Cerebellar cortex (tissue), 1 donor: ENCODE measurements around the gene CCDC3.
"Not testable (repeated sequence)": the region's sequence is repeated elsewhere in the genome, so short reads cannot be mapped to it uniquely, and the experiment has no call there.

Experiments
- DNase-seq: peaks from one replicate; pipeline ENCODE4 v3.0.0-alpha.2; 2015; ENCODE audit warnings: low spot score

CCDC3 gene

GRCh38 chr10:13001041-13001886 is at the start of gene CCDC3:
TSS of gene CCDC3 (minus strand) at chr10:13001713. CDS start at chr10:13001570, 143 bp downstream.
- no peak for DNase-seq

DNA sequence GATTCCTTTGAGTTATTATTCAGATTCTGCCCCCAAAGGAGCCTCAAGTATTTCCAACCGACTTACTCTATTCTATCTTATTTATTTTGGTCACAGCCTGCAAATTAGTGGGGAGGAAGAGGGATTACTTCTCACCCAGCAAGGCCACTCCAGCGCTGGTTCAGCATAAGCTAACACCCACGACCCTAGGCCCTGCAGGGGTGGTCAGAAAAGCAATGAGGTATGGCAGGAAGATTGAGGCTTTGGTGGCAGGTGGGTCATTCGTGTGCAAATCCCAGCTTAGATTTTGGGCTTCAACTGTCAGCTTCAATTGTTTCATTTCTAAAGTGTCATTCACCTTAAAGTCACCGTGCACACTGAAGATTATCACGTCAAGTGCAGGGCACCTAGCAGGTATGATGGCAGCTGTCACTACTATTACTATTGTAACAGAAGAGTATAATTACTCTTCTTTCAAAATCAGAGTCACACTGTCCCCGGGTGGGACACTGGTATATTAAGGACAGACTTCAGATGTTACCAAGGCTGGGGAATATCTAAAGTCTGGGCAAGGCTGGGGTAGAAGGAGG is 49.7 kb upstream of the CCDC3 start:
- no peak for DNase-seq

GRCh38 chr10:13049774-13050420 is 48.4 kb upstream of the CCDC3 start:
- no peak for DNase-seq

- no peak for DNase-seq
Measured at GRCh38 chr10:13048762-13049161, 47.2 kb upstream of the CCDC3 start.

DNA sequence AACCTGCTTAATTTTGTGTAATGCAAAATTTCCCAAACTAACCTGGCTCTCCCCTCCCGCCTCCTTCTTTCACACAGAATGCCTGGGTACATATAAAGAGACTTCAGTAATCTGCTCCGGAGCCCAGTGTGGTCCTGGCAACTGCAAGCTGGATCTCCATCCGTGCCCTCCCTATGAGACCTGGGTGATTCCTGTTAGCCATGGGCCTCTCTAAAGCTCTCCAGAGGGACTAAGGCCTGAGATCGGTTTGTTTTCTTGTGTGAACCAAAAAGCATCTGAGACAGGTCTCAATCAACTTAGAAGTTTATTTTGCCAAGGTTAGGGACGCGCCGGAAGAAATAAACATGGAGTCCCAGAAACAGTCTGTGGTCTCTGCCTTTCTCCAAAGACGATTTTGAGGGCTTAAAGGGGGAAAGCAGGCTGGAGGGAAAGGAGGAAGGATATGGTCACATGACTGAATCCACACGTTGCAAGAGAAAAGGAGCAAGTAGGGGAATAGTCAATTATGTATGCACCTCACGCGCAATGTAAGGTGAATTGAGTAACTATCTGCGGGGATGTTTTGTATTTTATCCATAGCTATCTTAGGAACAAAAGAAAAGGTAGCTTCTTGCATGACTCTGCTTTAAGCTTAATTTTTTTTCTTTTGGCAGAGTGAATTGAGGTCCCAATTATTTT is 46.2 kb upstream of the CCDC3 start:
- DNase-seq: no peak

GRCh38 chr10:13046851-13047528 is 45.5 kb upstream of the CCDC3 start:
- DNase-seq: no peak

- DNase-seq: no peak
Measured at GRCh38 chr10:13043520-13043919, 42.0 kb upstream of the CCDC3 start.

DNA sequence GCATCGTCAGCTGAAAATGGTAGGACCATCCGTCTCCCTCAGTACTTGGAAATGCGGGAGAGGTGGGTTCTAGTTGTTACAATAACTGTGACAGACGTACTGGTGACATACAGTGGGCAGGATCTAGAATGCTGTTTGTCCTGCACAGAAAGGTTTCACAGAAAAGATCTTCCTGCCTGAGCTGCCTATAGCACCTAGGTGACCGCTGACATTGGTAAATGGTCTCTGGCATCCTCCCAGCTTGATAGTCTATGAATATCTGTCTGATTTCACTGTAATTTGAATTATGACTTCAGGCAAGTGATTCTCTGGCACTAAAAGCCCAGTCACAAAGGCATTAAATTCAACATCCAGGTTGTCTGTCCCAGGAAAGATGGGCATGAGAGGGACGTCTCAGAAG is 38.2 kb upstream of the CCDC3 start:
- DNase-seq: no peak

- no peak for DNase-seq
Measured at GRCh38 chr10:13038391-13038790, 36.9 kb upstream of the CCDC3 start.

DNA sequence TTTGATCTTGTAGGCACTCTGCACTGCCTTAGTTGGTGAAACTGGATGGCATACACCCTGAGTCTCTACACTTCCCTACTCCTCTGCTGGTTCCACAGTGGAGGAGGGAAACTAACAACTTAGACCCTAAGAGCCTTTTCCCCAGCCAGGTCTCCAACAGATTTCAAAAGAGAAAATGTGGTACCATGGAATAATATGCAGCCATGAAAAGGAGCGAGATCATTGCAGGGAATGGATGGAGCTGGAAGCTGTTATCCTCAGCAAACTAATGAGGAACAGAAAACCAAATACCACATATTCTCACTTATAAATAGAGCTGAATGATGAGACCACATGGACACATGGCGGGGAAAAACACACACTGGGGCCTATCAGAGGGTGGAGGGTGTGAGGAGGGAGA is 36.3 kb upstream of the CCDC3 start:
- no peak for DNase-seq

DNA sequence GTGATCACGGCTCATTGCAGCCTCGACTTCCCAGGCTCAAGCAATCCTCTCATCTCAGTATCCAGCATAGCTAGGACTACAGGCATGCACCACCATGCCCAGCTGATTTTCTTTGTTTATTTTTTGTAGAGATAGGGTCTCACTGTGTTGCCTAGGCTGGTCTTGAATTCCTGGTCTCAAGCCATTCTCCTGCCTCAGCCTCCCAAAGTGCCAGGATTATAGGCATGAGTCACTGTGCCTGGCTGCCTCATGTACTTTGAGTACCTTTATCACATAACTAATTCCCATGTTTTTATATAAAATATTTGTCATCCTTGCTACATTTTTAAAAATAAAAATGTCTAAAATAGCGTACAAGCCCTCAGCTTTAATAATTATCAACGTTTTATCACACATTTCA is 35.3 kb upstream of the CCDC3 start:
- no peak for DNase-seq

DNA sequence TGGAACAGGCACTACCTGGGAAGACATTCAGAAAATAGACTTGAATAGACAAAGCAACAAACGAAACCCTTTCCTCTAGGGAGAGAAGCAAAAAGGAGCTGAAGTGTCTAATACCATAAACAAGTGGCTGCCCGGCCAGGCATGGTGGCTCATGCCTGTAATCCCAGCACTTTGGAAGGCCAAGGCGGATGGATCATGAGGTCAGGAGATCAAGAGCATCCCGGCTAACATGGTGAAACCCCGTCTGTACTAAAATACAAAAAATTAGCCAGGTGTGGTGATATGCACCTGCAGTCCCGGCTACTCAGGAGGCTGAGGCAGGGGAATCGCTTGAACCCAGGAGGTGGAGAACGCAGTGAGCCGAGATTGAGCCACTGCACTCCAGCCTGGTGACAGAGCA is 34.2 kb upstream of the CCDC3 start:
- not testable (repeated sequence) for DNase-seq

DNA sequence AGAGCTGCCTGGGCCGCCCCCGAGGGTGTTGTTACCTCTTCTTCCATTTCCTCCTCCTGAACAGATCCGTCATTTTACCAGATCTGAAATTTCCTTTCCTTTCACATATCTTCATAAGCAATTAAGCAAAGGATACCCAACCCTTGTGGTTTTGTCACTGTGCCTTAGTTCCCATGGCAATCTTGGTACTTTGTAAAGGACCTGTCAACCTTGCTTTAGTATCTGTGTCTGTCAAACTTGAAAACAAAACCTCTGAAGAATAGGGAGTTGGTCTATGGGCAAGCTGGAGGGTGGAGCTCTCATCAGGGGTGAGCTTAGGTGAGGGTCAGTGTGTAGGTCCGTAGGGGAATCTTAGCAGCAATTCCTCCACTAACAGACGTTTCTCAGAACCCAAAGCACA is 25.4 kb upstream of the CCDC3 start:
- DNase-seq: no peak

DNA sequence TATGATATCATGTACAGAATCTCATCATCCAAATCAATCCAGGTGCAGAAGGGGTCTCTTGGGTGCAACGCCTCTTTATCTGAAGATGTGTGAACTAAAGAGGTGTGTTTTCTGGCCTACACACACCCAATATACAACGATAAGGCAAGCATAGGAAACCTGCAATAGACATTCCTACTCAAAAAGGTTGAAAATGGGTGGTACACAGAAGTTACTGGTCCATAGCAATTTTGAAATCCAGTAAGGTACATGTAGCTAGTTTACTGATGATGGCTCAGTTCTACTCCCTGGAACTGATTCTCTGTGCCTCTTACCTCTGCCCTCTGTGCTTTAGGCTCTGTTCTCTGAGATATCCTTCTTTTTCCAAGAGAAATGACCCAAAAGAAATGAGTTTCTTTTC is 22.2 kb upstream of the CCDC3 start:
- DNase-seq: no peak

GRCh38 chr10:13019280-13019679 is 17.8 kb upstream of the CCDC3 start:
- DNase-seq: no peak

GRCh38 chr10:13018171-13018570 is 16.7 kb upstream of the CCDC3 start:
- no peak for DNase-seq

- DNase-seq: no peak
Measured at GRCh38 chr10:13016886-13017285, 15.4 kb upstream of the CCDC3 start.

- DNase-seq: no peak
Measured at GRCh38 chr10:13016426-13016825, 14.9 kb upstream of the CCDC3 start.

DNA sequence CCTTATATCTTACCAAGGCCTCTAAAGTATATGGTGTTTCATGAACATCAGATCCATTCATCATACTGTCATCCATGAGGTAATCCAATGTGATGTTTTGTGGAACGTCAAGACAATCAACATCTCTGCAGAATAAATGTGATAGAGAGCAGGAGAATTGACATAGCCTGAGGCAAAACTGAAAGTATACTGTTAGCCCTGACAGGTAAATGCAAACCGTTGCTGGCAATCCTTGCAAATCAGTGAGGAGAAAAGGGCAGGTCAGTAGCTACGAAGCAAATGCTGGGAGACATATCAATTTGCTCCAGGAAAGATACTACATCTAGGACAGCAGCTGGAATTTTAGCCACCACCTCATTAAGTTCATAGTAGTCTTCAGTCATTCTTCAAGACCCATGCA is 4.5 kb upstream of the CCDC3 start:
- DNase-seq: no peak

GRCh38 chr10:13003759-13004158 is 2.2 kb upstream of the CCDC3 start:
- no peak for DNase-seq

- no peak for DNase-seq
Measured at GRCh38 chr10:13003004-13003403, 1.5 kb upstream of the CCDC3 start.

GRCh38 chr10:13001887-13002212 is 337 bp upstream of the CCDC3 start:
- no peak for DNase-seq
